GM12878 (cell line): ENCODE measurements around the gene FCAMR. TPM values are rescaled to one million over a fixed set of nuclear protein-coding genes. Genes with fewer than 3 reads are reported as not detected.
A peak's percentile ranks its signal among the peaks of the same experiment; 100 is the strongest.

Source experiments
- ATF7 ChIP-seq: fragments of 450-650 bp; IDR thresholded peaks from 2 replicates; pipeline ENCODE4 v1.6.1; 2016; ENCODE audit warnings: low read depth, mild to moderate bottlenecking
- BACH1 ChIP-seq: fragments of 450-650 bp; IDR thresholded peaks from 2 replicates; pipeline ENCODE4 v1.6.1; 2017; ENCODE audit warnings: mild to moderate bottlenecking, borderline replicate concordance
- CBFB ChIP-seq: IDR thresholded peaks from 2 replicates; pipeline ENCODE4 v1.6.1; 2016; ENCODE audit warnings: antibody characterized with exemption, low read depth
- E2F8 ChIP-seq: fragments of 450-650 bp; IDR thresholded peaks from 2 replicates; pipeline ENCODE4 v1.6.1; 2018; ENCODE audit warnings: mild to moderate bottlenecking, low read depth, moderate library complexity; ENCODE audit not compliant: partially characterized antibody
- EP300 ChIP-seq, 2 experiments: fragments of 150-350 bp in 1 of 2; IDR thresholded peaks; 2 replicates each; pipeline ENCODE4 v1.6.1; 2011 to 2012; ENCODE audit warnings: low read depth in 2 of 2, low read length in 2 of 2, borderline replicate concordance in 1 of 2, improper control_type of control experiment in 1 of 2, inconsistent platforms in 1 of 2; ENCODE audit not compliant: control insufficient read depth in 1 of 2
- ETV6 ChIP-seq, 2 experiments: fragments of 450-650 bp in 1 of 2; IDR thresholded peaks in 1 of 2; conservative IDR thresholded peaks in 1 of 2; 2 replicates each; pipeline ENCODE4 v1.6.1; 2014; ENCODE audit warnings: antibody characterized with exemption in 1 of 2, borderline replicate concordance in 1 of 2, low read depth in 1 of 2, mild to moderate bottlenecking in 1 of 2, moderate library complexity in 1 of 2
- HDGF ChIP-seq: fragments of 450-650 bp; IDR thresholded peaks from 2 replicates; pipeline ENCODE4 v1.6.1; 2016; ENCODE audit warnings: antibody characterized with exemption
- IRF3 ChIP-seq: fragments of 450-650 bp; IDR thresholded peaks from 2 replicates; pipeline ENCODE4 v1.6.1; 2014; ENCODE audit warnings: mild to moderate bottlenecking
- MXI1 ChIP-seq: fragments of 150-350 bp; IDR thresholded peaks from 2 replicates; pipeline ENCODE4 v1.6.1; 2011; ENCODE audit warnings: low read depth, mild to moderate bottlenecking, inconsistent platforms, low read length, improper control_type of control experiment
- NFIC ChIP-seq: IDR thresholded peaks from 2 replicates; pipeline ENCODE4 v1.6.1; 2012; ENCODE audit warnings: low read depth, mild to moderate bottlenecking, inconsistent platforms, low read length, moderate library complexity
- NFYA ChIP-seq: IDR thresholded peaks from 2 replicates; pipeline ENCODE4 v1.6.1; 2011; ENCODE audit warnings: low read depth, mild to moderate bottlenecking, low read length, improper control_type of control experiment, borderline replicate concordance
- PAX5 ChIP-seq: IDR thresholded peaks from 2 replicates; pipeline ENCODE4 v1.6.1; 2011; ENCODE audit warnings: low read depth, low read length, borderline replicate concordance
- PAX8 ChIP-seq: fragments of 450-650 bp; IDR thresholded peaks from 2 replicates; pipeline ENCODE4 v1.6.1; 2017; ENCODE audit warnings: mild to moderate bottlenecking, moderate library complexity
- POLR2AphosphoS2 ChIP-seq: IDR thresholded peaks from 2 replicates; pipeline ENCODE4 v1.6.1; 2011; ENCODE audit warnings: low read depth, mild to moderate bottlenecking, low read length, improper control_type of control experiment, moderate library complexity
- POLR2AphosphoS5 ChIP-seq: IDR thresholded peaks from 2 replicates; pipeline ENCODE4 v1.6.1; 2011; ENCODE audit warnings: mild to moderate bottlenecking, low read length, inconsistent platforms
- SPI1 ChIP-seq: IDR thresholded peaks from 2 replicates; pipeline ENCODE4 v1.6.1; 2011; ENCODE audit warnings: low read depth, mild to moderate bottlenecking, low read length, moderate library complexity, borderline replicate concordance; ENCODE audit not compliant: insufficient read depth
- ZNF207 ChIP-seq: fragments of 450-650 bp; IDR thresholded peaks from 2 replicates; pipeline ENCODE4 v1.6.1; 2014; ENCODE audit warnings: antibody characterized with exemption, mild to moderate bottlenecking, borderline replicate concordance
- ZNF217 ChIP-seq: fragments of 450-650 bp; IDR thresholded peaks from 2 replicates; pipeline ENCODE4 v1.6.1; 2017; ENCODE audit warnings: antibody characterized with exemption, mild to moderate bottlenecking
- ZNF687 ChIP-seq: fragments of 450-650 bp; IDR thresholded peaks from 2 replicates; pipeline ENCODE4 v1.6.1; 2017; ENCODE audit warnings: mild to moderate bottlenecking, moderate library complexity
- polyA plus RNA-seq, 11 experiments: library from polyadenylated mRNA; depleted of rRNA in 4 of 11; unstranded in 6 of 11; stranded (reverse) in 5 of 11; fragments of >200 nt; fragmentation: Nextera tagmentation in 4 of 11; fragmentation: Illumina TruSeq in 1 of 11; extraction: Ambion mirVana in 4 of 11; extraction: Trizol in 1 of 11; gene quantifications; 1 replicate in 1 of 11; 2 replicates in 10 of 11; pipeline versions ENCODE4 v1.2.1 to v1.2.3, GENCODE V29; 2011 to 2016; ENCODE audit warnings: inconsistent platforms in 2 of 11, missing spikeins in 2 of 11, low read depth in 1 of 11
- total RNA-seq, 4 experiments: library from RNA; depleted of rRNA in 3 of 4; stranded (reverse); fragments of >200 nt in 3 of 4; fragmentation: Illumina TruSeq in 1 of 4; extraction: Trizol in 1 of 4; gene quantifications; 2 replicates each; pipeline versions ENCODE4 v1.2.1 to v1.2.3, GENCODE V29; 2013 to 2021
- TF ChIP-seq, protein P1 (sequence below): IDR thresholded peaks from 2 replicates; pipeline ENCODE4 v1.6.1; 2011; ENCODE audit warnings: mild to moderate bottlenecking, low read depth, low read length, moderate library complexity; ENCODE audit not compliant: insufficient replicate concordance

Gene FCAMR
- total and polyA plus RNA-seq, 10 of the 15 experiments (the other 5 are each of a cell fraction or from before 2014, with no cell fraction given), result 0.04 to 0.15 (median 0.06) TPM; not detected in 3

DNA sequence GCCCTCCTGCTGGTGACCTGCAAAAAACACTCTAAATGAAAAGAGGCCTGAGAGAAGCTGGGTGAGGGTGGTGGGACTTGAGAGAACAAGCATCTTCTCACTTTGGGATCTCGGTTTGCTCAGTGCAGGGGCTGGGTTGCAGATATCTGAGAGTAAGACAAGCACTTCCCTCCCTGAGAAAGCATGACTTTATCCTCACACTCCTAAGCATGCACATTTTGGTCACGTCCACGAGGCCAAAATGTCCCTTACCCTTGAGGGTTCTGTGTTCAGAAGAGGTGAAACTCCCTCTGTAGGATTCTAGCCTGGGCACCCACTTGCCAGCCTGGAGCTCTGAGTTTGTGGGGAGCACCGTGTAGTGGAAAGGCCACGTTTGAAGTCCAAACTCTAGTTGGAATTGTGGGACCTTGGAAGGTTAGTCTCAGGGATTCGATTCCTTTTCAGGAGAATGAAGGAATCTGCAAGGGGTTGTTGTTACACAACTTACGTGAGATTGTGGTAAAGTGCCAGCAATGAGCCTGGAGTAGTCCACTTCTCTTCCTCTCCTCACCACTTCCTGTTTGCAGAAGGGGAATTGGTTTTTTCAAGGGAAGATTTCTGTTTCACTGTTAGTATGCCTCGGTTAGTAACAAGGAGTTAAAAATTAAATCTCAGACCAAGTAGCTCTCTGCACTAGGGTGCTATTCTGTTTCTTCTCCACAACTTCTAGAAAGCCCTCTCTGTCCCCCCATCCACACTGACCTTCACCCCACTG lies 3.0 kb downstream of the FCAMR start (continued):
- TF ChIP-seq ZNF687, result peak; percentile 80
- TF ChIP-seq BACH1, result no peak
- no peak for TF ChIP-seq ZNF207
- peak; percentile 39; the same call in 1 of the 2 replicates for TF ChIP-seq ZNF217
- peak; percentile 71 for TF ChIP-seq NFIC
- peak; percentile 14; the same call in 1 of the 2 replicates for TF ChIP-seq PAX5
- TF ChIP-seq NFYA, result no peak
- TF ChIP-seq HDGF, result no peak
- TF ChIP-seq CBFB, result 0 out of 2 replicates have a peak, but pooled peaks have one; percentile 36
- TF ChIP-seq, protein P1, sequence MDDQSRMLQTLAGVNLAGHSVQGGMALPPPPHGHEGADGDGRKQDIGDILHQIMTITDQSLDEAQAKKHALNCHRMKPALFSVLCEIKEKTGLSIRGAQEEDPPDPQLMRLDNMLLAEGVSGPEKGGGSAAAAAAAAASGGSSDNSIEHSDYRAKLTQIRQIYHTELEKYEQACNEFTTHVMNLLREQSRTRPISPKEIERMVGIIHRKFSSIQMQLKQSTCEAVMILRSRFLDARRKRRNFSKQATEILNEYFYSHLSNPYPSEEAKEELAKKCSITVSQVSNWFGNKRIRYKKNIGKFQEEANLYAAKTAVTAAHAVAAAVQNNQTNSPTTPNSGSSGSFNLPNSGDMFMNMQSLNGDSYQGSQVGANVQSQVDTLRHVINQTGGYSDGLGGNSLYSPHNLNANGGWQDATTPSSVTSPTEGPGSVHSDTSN, result no peak
- no peak for TF ChIP-seq PAX8
- TF ChIP-seq EP300 (IDR thresholded peaks at IDR 0.05; ENCODE audit: borderline replicate concordance in 1 of 2, control insufficient read depth in 1 of 2, low read depth in 2 of 2, low read length in 2 of 2), result 0 out of 4 replicates have a peak, but pooled peaks of 1 of the 2 experiments have one; percentile 32
- TF ChIP-seq IRF3, result no peak
- no peak for TF ChIP-seq MXI1
- no peak for TF ChIP-seq E2F8
- TF ChIP-seq ETV6 (conservative IDR thresholded peaks at IDR 0.05 in 1 of 2, IDR thresholded peaks at IDR 0.05 in 1 of 2; ENCODE audit: borderline replicate concordance in 1 of 2, low read depth in 1 of 2), result peak in 1 of 2 experiments; percentile 88; a peak in 2 of 4 replicates
- no peak for TF ChIP-seq POLR2AphosphoS2
- no peak for TF ChIP-seq POLR2AphosphoS5
- peak; percentile 87 for TF ChIP-seq SPI1
- TF ChIP-seq ATF7, result peak; percentile 34; the same call in 1 of the 2 replicates
